Stimulated activated CD4-positive, alpha-beta T cell treated with anti-CD3 and anti-CD28 coated beads, TNF-alpha, amount 100 ng/mL, for 24 hours (primary cell): Measurements from ENCODE around the gene FUBP1.
"Not testable (repeated sequence)": the region's sequence is repeated elsewhere in the genome, so short reads cannot be mapped to it uniquely, and the experiment has no call there.

Experiments
- DNase-seq, 3 experiments: peaks; one replicate each; pipeline ENCODE4 v3.0.0-alpha.2; 2020; ENCODE audit warnings: low read depth in 3 of 3

Gene FUBP1

GRCh38 chr1:77948841-77949424, 29.9 kb downstream of the FUBP1 start:
- no peak for DNase-seq

- no peak for DNase-seq
These were observed 33.5 kb downstream of the FUBP1 start for GRCh38 chr1:77945345-77945744.

GRCh38 chr1:77942400-77943140, 36.3 kb downstream of the FUBP1 start:
- no peak for DNase-seq

GRCh38 chr1:77940921-77941570, 37.8 kb downstream of the FUBP1 start:
- DNase-seq: no peak

- DNase-seq: no peak
These were observed 40.2 kb downstream of the FUBP1 start for GRCh38 chr1:77938651-77939050.

GRCh38 chr1:77929806-77930205, 49.1 kb downstream of the FUBP1 start:
- no peak for DNase-seq

DNA sequence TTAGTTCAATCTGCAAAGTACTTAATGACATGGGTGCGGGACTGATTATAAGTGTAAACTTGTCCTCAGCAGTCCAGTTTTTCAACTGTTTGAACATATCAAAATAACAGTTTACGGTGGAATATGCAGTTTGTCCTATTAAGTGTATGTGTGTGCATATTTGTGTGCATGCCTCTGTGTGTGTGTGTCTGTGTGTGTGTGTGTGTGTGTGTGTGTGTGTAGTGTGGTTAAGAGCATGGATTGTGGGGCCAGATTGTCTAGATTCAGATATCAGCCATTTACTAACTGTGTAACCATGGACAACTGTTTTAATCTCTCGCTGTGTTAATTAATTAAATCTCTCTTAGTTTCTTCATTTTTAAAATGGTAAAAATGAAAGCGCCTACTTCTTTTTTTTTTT, 51.5 kb downstream of the FUBP1 start:
- DNase-seq: no peak

GRCh38 chr1:77926561-77927357, 52.1 kb downstream of the FUBP1 start:
- no peak for DNase-seq

DNA sequence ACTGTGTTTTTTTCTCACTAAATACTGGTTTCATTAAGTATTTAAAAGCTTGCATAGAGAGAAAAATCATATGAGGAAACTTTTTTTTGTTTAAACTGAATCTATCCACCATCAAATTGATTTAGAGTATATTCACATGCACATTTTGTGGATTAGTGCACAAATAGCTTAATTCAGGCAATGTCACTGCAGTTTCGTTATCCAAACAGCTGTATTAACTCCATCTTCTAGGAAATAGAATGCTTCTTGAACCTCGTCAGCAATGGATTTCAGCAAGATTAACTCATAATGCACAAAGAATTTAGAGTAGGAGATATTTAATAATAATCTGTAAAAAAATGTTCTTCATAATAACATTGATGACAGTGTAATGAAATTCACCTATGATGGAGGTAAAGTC, 52.9 kb downstream of the FUBP1 start:
- no peak for DNase-seq

- no peak for DNase-seq
These were observed 53.4 kb downstream of the FUBP1 start for GRCh38 chr1:77925518-77925917.

DNA sequence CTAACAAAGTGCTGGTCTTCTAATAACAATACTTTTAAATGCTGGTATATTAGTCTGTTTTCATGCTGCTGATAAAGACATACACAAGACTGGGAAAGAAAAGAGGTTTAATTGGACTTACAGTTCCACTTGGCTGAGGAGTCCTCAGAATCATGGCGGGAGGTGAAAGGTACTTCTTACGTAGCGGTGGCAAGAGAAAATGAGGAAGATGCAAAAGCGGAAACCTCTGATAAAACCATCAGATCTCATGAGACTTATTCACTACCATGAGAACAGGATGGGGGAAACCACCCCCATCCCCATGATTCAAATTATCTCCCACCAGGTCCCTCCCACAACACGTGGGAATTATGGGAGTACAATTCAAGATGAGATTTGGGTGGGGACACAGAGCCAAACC, 60.0 kb downstream of the FUBP1 start:
- not testable (repeated sequence) for DNase-seq

DNA sequence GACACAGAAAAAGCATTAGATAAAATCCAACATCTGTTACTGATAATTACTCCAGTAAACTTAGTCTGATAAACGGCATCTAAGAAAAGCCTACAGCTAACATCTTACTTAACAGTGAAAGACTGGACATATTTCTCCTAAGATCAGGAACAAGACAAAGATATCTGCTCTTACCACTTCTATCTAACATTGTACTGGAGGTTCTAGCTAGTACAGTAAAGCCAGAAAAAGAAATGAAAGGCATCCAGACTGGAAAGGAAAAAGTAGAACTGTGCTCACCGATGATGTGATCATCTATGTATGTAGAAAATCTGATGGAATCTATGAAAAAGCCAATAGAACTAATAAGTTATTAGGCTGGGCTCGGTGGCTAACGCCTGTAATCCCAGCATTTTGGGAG, 68.8 kb downstream of the FUBP1 start:
- no peak for DNase-seq

DNA sequence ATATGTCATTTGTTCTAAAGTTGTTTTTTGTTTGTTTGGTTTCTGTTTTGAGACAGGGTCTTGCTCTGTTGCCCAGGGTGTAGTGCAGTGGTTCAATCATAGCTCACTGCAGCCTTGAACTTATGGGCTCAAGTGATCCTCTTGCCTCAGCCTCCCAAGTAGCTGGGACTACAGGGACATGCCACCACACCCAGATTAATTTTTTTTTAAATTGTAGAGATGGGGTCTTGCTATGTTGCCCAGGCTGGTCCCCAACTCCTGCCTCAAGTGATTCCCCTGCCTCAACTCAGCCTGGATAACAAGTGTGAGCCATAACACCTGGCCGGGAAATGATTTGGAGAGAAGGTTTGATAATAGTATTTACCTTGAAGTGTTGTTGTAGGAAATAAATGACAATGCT, 72.2 kb downstream of the FUBP1 start:
- DNase-seq: no peak

GRCh38 chr1:77906019-77906545, 72.8 kb downstream of the FUBP1 start:
- DNase-seq: no peak

DNA sequence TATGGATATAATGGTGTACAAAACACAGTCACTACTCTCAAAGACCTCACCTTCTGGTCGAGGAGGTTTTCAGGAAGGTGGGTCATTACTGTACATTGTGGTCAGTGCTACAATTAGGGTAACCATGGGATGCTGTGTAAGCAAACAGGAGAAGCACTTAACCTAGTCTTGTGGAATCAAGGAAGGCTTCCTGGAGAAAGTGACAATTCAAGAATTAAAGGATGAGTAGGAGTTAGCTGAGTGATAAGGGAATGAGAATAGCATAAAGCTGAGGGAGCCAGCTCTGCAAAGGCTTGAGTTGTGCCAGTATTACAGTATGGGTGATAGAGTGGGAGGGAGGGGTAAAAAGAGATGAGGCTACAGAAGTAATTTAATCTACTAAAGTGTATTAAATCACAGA, 73.3 kb downstream of the FUBP1 start:
- DNase-seq: no peak

DNA sequence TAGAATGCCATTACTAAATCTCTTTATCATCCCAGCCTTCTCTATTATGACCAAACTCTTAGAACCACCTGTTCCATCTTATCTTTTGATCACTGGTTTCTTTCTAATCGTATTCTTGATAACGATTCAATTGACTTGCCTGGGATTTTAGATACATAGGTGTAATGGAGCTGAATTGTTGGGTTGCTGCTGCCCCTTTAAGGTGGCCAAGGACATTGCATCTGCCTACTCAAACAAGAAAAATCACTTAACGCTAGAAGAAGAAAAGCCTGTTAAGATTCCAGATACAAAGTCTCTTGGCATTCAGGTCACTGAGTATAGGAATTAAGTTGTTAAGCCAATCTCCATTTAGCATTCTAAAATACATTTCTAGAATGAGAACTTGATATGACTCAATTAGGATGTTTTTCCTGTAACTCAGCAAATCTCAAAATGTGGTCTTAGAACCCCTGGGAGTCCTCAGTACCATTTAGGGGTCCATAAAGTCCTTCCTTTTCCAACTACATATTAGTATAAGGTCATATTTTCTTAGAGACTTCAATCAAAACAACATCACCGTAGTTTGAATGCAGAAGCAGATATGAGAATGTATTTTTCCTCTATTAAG, 78.1 kb downstream of the FUBP1 start:
- no peak for DNase-seq

DNA sequence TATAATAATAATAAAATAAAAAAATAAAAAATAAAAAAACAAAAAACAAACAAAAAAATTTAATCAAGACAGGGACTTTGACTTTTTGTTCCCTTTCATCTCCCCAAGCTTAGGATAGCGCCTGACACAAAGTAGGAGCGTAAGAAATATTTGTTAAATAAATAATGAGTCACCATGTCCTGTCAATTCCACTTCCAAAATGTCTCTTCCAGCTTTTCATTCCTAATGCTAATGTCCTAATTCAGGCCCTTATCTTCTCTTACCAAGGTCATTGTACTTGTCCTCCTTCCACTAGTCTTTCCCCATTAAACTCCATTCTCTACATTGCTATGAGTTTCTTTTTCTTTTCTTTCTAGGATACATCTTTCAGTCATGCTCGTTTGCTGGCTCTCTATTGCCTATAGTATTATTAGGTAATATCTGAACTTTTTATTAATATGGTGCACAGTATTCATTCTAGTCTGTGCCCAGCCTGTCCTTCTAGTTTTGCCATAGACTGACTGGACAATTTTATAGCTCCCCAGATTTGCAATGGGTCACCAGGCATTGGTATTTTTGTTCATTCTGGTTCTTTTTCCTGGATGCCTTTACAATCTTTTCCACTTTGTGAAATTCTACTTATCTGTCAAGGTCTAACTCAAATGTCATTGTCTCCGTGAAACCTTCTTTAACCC, 79.1 kb downstream of the FUBP1 start:
- DNase-seq: no peak
